ENCODE data around the gene KCTD15.

GRCh38 chr19:33859016-33859415 lies 62.3 kb downstream of the KCTD15 start:
- TF ChIP-seq CTCF (IDR thresholded peaks at IDR 0.05) (no peak), POLR2A (IDR thresholded peaks at IDR 0.05) (no peak)
